ENCODE data around the gene RBM4. TPM values are rescaled to one million over a fixed set of nuclear protein-coding genes. Genes with fewer than 3 reads are reported as not detected.

Gene RBM4
- total RNA-seq, 1 donor from 2014 or later = 206 TPM

- Mint-ChIP-seq H3K4me3 (peak overlapping the region; percentile 90), H3K27me3 (ENCODE audit: insufficient read depth, low read depth) (peaks cover 5% of the 10 kb centered on the region), H3K27ac (peak overlapping the region; percentile 99), H3K36me3 (peaks cover 20% of the 10 kb centered on the region), H3K4me1 (peaks cover 31% of the 10 kb centered on the region), H3K9me3 (no peaks in the 10 kb centered on the region)
- peak overlapping the region; percentile 78 for H3K4me2 ChIP-seq
- peaks cover 45% of the 10 kb centered on the region for H3F3A ChIP-seq (ENCODE audit: low read depth)
- TF ChIP-seq EZH2phosphoT487 (IDR thresholded peaks at IDR 0.05) = no peak
- TF ChIP-seq EZH2 (IDR thresholded peaks at IDR 0.05) = no peak
- no peak for TF ChIP-seq CTCF (IDR thresholded peaks at IDR 0.05)
- DNase-seq (ENCODE audit: low spot score) = no peak
- no peak overlapping the region for H2AFZ ChIP-seq (replicated peaks)
- H3K27ac ChIP-seq = peak overlapping the region; percentile 98
- peaks cover 52% of the 10 kb centered on the region for H3K79me2 ChIP-seq (ENCODE audit: low read depth)
- H4K20me1 ChIP-seq (ENCODE audit: low read depth) = peaks cover 48% of the 10 kb centered on the region
- no peaks in the 10 kb centered on the region for H3K27me3 ChIP-seq
- H3K36me3 ChIP-seq = peaks cover 6% of the 10 kb centered on the region
- peak overlapping the region; percentile 79 for H3K9ac ChIP-seq
- H3K4me1 ChIP-seq = peaks cover 27% of the 10 kb centered on the region
- H3K4me3 ChIP-seq = peak overlapping the region; percentile 66
- H3K9me3 ChIP-seq (ENCODE audit: low read depth) = no peaks in the 10 kb centered on the region
These were observed 38.6 kb downstream of the RBM4 start for GRCh38 chr11:66676931-66677598.

- Mint-ChIP-seq H3K27me3 (ENCODE audit: insufficient read depth, low read depth) (peaks cover 5% of the 10 kb centered on the region), H3K9me3 (no peaks in the 10 kb centered on the region), H3K4me1 (peaks cover 31% of the 10 kb centered on the region), H3K36me3 (peaks cover 20% of the 10 kb centered on the region), H3K27ac (peak within 1 kb of the TSS; percentile 99), H3K4me3 (peak within 1 kb of the TSS; percentile 90)
- peaks cover 6% of the 10 kb centered on the region for H3K36me3 ChIP-seq
- peak; percentile 98 for DNase-seq (ENCODE audit: low spot score)
- peak within 1 kb of the TSS; percentile 78 for H3K4me2 ChIP-seq
- peak within 1 kb of the TSS; percentile 93 for H2AFZ ChIP-seq (replicated peaks)
- H3K27ac ChIP-seq = peak within 1 kb of the TSS; percentile 98
- peaks cover 42% of the 10 kb centered on the region for H4K20me1 ChIP-seq (ENCODE audit: low read depth)
- peak within 1 kb of the TSS; percentile 66 for H3K4me3 ChIP-seq
- peak within 1 kb of the TSS; percentile 79 for H3K9ac ChIP-seq
- peaks cover 27% of the 10 kb centered on the region for H3K4me1 ChIP-seq
- H3K79me2 ChIP-seq (ENCODE audit: low read depth) = peaks cover 45% of the 10 kb centered on the region
- no peaks in the 10 kb centered on the region for H3K27me3 ChIP-seq
- H3F3A ChIP-seq (ENCODE audit: low read depth) = peaks cover 45% of the 10 kb centered on the region
- no peak for TF ChIP-seq EZH2 (IDR thresholded peaks at IDR 0.05)
- TF ChIP-seq CTCF (IDR thresholded peaks at IDR 0.05) = no peak
- TF ChIP-seq EZH2phosphoT487 (IDR thresholded peaks at IDR 0.05) = no peak
- H3K9me3 ChIP-seq (ENCODE audit: low read depth) = no peaks in the 10 kb centered on the region
These were observed 39.3 kb downstream of the RBM4 start, which contains the start of gene RBM4B for GRCh38 chr11:66677599-66678375. Gene RBM4B, minus strand, starts transcription at chr11:66677887. Its CDS starts 808 bp downstream, at chr11:66677079.

- peaks cover 40% of the 10 kb centered on the region for H3F3A ChIP-seq (ENCODE audit: low read depth)
- no peak for DNase-seq (ENCODE audit: low spot score)
- peaks cover 8% of the 10 kb centered on the region for H3K27me3 Mint-ChIP-seq (ENCODE audit: insufficient read depth, low read depth)
- H4K20me1 ChIP-seq (ENCODE audit: low read depth) = peaks cover 9% of the 10 kb centered on the region
- no peak overlapping the region for H2AFZ ChIP-seq (replicated peaks)
- no peaks in the 10 kb centered on the region for H3K36me3 ChIP-seq
- no peaks in the 10 kb centered on the region for H3K9me3 Mint-ChIP-seq
- H3K36me3 Mint-ChIP-seq = peaks cover 11% of the 10 kb centered on the region
- no peak overlapping the region for H3K9ac ChIP-seq
- TF ChIP-seq EZH2phosphoT487 (IDR thresholded peaks at IDR 0.05) (no peak), EZH2 (IDR thresholded peaks at IDR 0.05) (no peak), CTCF (IDR thresholded peaks at IDR 0.05) (no peak)
- peaks cover 17% of the 10 kb centered on the region for H3K4me1 Mint-ChIP-seq
- no peak overlapping the region for H3K27ac Mint-ChIP-seq
- H3K4me3 Mint-ChIP-seq = no peak overlapping the region
- peaks cover 12% of the 10 kb centered on the region for H3K79me2 ChIP-seq (ENCODE audit: low read depth)
- no peaks in the 10 kb centered on the region for H3K27me3 ChIP-seq
- H3K4me2 ChIP-seq = no peak overlapping the region
- H3K4me1 ChIP-seq = peaks cover 11% of the 10 kb centered on the region
- H3K4me3 ChIP-seq = no peak overlapping the region
- no peaks in the 10 kb centered on the region for H3K9me3 ChIP-seq (ENCODE audit: low read depth)
- H3K27ac ChIP-seq = no peak overlapping the region
These were observed 42.6 kb downstream of the RBM4 start for GRCh38 chr11:66680966-66681645.

Measured in neural progenitor cell (in vitro differentiated cells).